Measurements from ENCODE around the gene ACVR1C. TPM values are rescaled to one million over a fixed set of nuclear protein-coding genes. Genes with fewer than 3 reads are reported as not detected.

ACVR1C gene
- total and polyA plus RNA-seq, 2 of the 4 experiments (the other 2 are of a cell fraction): 0.07 to 0.18 TPM

DNA sequence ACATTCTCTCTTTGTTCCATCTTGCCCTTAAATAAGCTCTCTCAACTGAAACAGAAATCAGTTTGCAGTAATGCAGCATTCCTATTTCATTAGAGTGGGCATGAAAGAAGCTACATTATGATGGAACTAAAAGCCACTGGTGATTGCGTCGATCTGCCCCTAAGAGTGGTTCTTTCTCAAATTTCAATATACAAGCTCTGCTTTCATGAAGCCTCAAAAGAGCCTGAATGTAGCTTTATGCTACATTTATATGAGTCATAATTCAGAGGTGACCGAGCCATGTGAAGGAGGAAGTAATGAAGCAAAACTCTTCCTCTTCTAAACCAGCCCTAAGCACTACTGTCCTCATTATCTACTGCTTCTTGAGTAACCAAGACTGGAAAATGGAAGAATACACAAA is 120.0 kb downstream of the ACVR1C start:
- in situ Hi-C loops (cut with MboI; ENCODE audit: low sequenced_read_pairs) (no loop called here), dilution Hi-C loops (cut with HindIII; ENCODE audit: low sequenced_read_pairs, unreplicated experiment) (no loop called here), intact Hi-C loops (cut with micrococcal nuclease) (no loop called here)
- Histone ChIP-seq H3K9me1 (ENCODE audit: insufficient read depth, low read length) (no peaks in the 10 kb centered on the region), H3K4ac (ENCODE audit: low read depth, low read length) (no peak overlapping the region), H2AK5ac (ENCODE audit: low read depth, low read length) (no peak overlapping the region), H2AFZ (replicated peaks; ENCODE audit: low read length, poor library complexity) (no peak overlapping the region), H3K36me3 (ENCODE audit: control insufficient read depth, insufficient read depth, low read length) (no peaks in the 10 kb centered on the region), H3K79me1 (ENCODE audit: low read depth in 1 of 2, low read length in 2 of 2) (no peaks in the 10 kb centered on the region), H3K18ac (ENCODE audit: low read depth, low read length) (no peak overlapping the region), H3K27me3 (ENCODE audit: control insufficient read depth, insufficient read depth, low read length) (no peaks in the 10 kb centered on the region; the same call in 1 of the 2 replicates), H4K20me1 (ENCODE audit: insufficient read depth, low read length) (no peaks in the 10 kb centered on the region), H3K4me3 (ENCODE audit: insufficient read depth, low read depth, low read length) (no peak overlapping the region), H2BK120ac (ENCODE audit: low read depth, low read length) (no peak overlapping the region), H3K23ac (ENCODE audit: low read depth, low read length) (no peak overlapping the region), H2BK20ac (ENCODE audit: low read depth, low read length) (no peak overlapping the region), H3K27ac (ENCODE audit: insufficient read depth, low read length) (no peak overlapping the region), H3K56ac (ENCODE audit: extremely low read depth, insufficient read depth, low read length) (no peak overlapping the region), H4K91ac (ENCODE audit: insufficient read depth, low read depth, low read length) (no peak overlapping the region), H4K5ac (ENCODE audit: low read depth, low read length) (no peak overlapping the region), H2BK15ac (ENCODE audit: low read depth, low read length) (no peak overlapping the region), H3K4me2 (ENCODE audit: low read depth, low read length) (no peak overlapping the region), H3K9ac (ENCODE audit: low read depth, low read length) (no peak overlapping the region), H3K9me3 (ENCODE audit: control insufficient read depth, insufficient read depth, low read length) (no peaks in the 10 kb centered on the region), H4K8ac (ENCODE audit: low read depth in 2 of 2, low read length in 2 of 2) (no peak overlapping the region), H3K14ac (replicated peaks; ENCODE audit: low read depth, low read length) (no peak overlapping the region), H2AK9ac (replicated peaks; ENCODE audit: low read depth, low read length, poor library complexity) (no peak overlapping the region), H2BK5ac (ENCODE audit: low read depth, low read length, poor library complexity, severe bottlenecking) (no peak overlapping the region), H3K4me1 (ENCODE audit: control insufficient read depth, insufficient read depth, low read length) (no peaks in the 10 kb centered on the region)
- no peak for DNase-seq
- TF ChIP-seq RFX5 (IDR thresholded peaks at IDR 0.05; ENCODE audit: low read depth, low read length) (no peak), CEBPB (IDR thresholded peaks at IDR 0.05; ENCODE audit: low read depth, low read length) (no peak), MAFK (IDR thresholded peaks at IDR 0.05; ENCODE audit: low read depth, low read length) (no peak), NFE2L2 (IDR thresholded peaks at IDR 0.05; ENCODE audit: low read depth, low read length) (no peak), MAZ (IDR thresholded peaks at IDR 0.05; ENCODE audit: borderline replicate concordance, low read depth, low read length) (no peak), MXI1 (IDR thresholded peaks at IDR 0.05; ENCODE audit: borderline replicate concordance, low read depth, low read length) (no peak), RCOR1 (IDR thresholded peaks at IDR 0.05; ENCODE audit: insufficient replicate concordance, low read length) (no peak), POLR2A (IDR thresholded peaks at IDR 0.05; ENCODE audit: low read depth, low read length) (no peak)
- TF ChIP-seq, protein P1, sequence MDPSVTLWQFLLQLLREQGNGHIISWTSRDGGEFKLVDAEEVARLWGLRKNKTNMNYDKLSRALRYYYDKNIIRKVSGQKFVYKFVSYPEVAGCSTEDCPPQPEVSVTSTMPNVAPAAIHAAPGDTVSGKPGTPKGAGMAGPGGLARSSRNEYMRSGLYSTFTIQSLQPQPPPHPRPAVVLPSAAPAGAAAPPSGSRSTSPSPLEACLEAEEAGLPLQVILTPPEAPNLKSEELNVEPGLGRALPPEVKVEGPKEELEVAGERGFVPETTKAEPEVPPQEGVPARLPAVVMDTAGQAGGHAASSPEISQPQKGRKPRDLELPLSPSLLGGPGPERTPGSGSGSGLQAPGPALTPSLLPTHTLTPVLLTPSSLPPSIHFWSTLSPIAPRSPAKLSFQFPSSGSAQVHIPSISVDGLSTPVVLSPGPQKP (IDR thresholded peaks at IDR 0.05; ENCODE audit: borderline replicate concordance, low read depth, low read length): no peak
- TF ChIP-seq, protein P2, sequence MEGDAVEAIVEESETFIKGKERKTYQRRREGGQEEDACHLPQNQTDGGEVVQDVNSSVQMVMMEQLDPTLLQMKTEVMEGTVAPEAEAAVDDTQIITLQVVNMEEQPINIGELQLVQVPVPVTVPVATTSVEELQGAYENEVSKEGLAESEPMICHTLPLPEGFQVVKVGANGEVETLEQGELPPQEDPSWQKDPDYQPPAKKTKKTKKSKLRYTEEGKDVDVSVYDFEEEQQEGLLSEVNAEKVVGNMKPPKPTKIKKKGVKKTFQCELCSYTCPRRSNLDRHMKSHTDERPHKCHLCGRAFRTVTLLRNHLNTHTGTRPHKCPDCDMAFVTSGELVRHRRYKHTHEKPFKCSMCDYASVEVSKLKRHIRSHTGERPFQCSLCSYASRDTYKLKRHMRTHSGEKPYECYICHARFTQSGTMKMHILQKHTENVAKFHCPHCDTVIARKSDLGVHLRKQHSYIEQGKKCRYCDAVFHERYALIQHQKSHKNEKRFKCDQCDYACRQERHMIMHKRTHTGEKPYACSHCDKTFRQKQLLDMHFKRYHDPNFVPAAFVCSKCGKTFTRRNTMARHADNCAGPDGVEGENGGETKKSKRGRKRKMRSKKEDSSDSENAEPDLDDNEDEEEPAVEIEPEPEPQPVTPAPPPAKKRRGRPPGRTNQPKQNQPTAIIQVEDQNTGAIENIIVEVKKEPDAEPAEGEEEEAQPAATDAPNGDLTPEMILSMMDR (conservative IDR thresholded peaks at IDR 0.05; ENCODE audit: low read depth, low read length): no peak
- WGBS, 2 experiments (ENCODE audit: extremely low coverage in 2 of 2, insufficient read length in 1 of 2): no CpG with 5 or more reads among the region's 3 CpGs
- CTCF ChIA-PET: no interaction called here
- no peak for ATAC-seq (ENCODE audit: low read depth)
- no TSS peak for BruUV-seq (replicated peaks)
- POLR2A ChIA-PET (ENCODE audit: unreplicated experiment): no interaction called here

Data from IMR-90 (cell line).